ENCODE results near the gene MROH2A.

DNA sequence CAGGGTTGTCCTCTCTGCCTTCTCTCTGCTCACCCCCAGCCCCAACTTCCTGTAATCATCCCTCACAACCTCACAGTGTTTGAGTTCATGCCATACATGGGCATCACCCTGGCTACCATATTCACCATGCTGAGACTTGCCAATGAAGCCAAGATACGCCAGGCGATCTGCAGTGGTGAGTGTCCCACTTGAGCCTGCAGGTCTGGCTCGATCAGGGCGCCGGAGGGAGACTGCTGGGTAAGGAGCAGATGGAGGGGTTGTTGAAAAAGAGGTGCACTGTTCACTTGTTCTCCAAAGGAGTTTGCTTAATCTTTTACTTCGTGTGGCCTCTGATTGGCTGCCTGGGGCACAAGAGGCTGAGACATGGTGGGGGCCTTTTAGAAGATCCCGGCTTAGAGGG lies 14.6 kb downstream of the MROH2A start:
- TF ChIP-seq, protein P1, sequence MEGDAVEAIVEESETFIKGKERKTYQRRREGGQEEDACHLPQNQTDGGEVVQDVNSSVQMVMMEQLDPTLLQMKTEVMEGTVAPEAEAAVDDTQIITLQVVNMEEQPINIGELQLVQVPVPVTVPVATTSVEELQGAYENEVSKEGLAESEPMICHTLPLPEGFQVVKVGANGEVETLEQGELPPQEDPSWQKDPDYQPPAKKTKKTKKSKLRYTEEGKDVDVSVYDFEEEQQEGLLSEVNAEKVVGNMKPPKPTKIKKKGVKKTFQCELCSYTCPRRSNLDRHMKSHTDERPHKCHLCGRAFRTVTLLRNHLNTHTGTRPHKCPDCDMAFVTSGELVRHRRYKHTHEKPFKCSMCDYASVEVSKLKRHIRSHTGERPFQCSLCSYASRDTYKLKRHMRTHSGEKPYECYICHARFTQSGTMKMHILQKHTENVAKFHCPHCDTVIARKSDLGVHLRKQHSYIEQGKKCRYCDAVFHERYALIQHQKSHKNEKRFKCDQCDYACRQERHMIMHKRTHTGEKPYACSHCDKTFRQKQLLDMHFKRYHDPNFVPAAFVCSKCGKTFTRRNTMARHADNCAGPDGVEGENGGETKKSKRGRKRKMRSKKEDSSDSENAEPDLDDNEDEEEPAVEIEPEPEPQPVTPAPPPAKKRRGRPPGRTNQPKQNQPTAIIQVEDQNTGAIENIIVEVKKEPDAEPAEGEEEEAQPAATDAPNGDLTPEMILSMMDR (IDR thresholded peaks at IDR 0.05; ENCODE audit: low read depth, low read length, missing input control), result no peak
- TF ChIP-seq SP1 (IDR thresholded peaks at IDR 0.05), result no peak
- TF ChIP-seq, protein P2, sequence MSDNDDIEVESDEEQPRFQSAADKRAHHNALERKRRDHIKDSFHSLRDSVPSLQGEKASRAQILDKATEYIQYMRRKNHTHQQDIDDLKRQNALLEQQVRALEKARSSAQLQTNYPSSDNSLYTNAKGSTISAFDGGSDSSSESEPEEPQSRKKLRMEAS (IDR thresholded peaks at IDR 0.05), result no peak
